HG02943 (cell line): ENCODE data around the gene DAPK3.
"Not testable (repeated sequence)": the region's sequence is repeated elsewhere in the genome, so short reads cannot be mapped to it uniquely, and the experiment has no call there.

Experiments used
- ATAC-seq: cut with Tn5 transposase; IDR thresholded peaks from one replicate; pipeline ENCODE4 v1.9.1; 2021; ENCODE audit warnings: mild to moderate bottlenecking, low read depth, moderate library complexity; ENCODE audit not compliant: unreplicated experiment

DAPK3 gene

DNA sequence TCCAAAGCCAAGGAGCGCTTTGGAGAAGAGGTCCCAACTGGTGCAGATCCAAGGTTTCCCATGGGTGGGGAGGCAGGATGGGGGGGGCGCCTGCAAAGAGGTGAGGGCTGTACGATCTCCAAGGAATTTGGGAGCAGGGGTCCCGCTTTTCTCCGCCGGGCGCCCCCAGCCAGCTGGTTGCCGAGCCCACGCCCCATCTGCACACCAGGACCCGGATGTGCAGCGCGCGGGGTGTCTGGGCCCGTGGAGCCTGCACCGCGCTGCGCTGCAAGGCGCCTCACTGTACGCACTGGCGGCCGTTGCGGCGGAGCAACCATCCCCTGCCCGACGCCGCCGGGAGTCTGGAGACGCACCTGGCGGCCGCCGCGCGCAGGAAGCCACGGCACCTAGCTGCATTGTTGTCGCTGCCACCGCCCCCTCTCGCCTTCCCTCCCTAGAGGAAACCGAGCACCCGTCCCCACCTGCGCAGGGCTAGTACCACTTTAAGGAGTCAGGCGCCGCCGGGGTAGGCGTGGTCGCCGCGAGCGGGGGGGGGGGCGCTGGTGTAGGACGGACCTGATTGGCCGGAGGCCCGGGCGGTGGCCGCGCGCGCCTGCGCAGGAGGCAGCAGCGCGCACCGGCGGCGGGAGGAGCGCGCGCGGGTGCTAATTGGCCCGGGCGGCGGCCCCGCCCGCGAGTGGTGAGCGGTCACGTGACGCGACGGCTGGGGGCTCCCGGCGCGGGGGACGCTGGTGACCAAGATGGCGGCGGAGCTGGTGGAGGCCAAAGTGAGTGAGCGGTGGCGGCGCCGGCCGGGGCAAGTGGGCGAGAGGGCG lies 36.3 kb upstream of the DAPK3 start, which contains the start of gene PIAS4:
TSS of gene PIAS4 (plus strand) at position 716 of the 815 bp plus-strand sequence. CDS start at position 741, 25 bp downstream.
- ATAC-seq, result peak; percentile 67

DNA sequence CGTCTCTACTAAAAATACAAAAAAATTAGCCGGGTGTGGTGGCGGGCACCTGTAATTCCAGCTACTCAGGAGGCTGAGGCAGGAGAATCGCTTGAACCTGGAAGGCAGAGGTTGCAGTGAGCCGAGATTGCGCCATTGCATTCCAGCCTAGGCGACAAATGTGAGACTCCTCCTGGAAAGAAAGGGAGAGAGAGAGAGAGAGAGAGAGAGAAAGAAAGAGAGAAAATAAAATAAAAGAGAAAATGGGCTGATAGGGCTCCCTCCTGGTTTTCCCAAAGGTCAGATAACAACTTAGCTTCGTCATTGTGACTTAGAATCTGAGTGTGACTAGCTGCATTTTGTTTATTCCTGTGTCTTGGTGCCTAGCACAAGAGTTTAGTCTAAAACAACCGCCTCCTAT lies 34.5 kb upstream of the DAPK3 start:
- not testable (repeated sequence) for ATAC-seq

DNA sequence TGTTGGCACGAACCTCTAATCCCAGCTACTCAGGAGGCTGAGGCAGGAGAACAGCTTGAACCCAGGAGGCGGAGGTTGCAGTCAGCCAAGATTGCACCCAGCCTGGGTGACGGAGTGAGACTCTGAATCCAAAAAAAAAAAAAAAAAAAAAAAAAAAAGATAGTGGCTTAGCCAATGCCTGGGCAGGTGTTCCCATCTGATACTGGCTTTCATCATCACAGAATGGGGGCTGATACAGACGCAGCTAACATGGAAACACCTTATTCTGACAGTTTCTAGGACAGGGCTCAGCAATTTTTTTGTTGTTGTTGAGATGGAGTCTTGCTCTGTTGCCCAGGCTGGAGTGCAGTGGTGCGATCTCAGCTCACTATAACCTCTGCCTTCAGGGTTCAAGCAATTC lies 29.9 kb upstream of the DAPK3 start:
- ATAC-seq, result not testable (repeated sequence)

DNA sequence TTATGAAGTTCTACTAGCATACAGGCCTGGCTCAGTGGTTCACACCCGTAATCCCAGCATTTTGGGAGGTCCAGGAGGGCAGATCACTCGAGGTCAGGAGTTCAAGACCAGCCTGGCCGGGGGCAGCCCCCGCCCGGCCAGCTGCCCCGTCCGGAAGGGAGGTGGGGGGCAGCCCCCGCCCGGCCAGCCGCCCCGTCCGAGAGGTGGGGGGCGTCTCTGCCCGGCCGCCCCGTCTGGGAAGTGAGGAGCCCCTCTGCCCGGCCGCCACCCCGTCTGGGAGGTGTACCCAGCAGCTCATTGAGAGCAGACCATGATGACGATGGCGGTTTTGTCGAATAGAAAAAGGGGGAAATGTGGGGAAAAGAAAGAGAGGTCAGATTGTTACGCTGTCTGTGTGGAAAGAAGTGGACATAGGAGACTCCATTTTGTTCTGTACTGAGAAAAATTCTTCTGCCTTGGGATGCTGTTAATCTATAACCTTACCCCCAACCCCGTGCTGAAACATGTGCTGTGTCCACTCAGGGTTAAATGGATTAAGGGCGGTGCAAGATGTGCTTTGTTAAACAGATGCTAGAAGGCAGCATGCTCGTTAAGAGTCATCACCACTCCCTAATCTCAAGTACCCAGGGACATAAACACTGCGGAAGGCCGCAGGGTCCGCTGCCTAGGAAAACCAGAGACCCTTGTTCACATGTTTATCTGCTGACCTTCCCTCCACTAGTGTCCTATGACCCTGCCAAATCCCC lies 27.9 kb upstream of the DAPK3 start:
- ATAC-seq, result not testable (repeated sequence)

DNA sequence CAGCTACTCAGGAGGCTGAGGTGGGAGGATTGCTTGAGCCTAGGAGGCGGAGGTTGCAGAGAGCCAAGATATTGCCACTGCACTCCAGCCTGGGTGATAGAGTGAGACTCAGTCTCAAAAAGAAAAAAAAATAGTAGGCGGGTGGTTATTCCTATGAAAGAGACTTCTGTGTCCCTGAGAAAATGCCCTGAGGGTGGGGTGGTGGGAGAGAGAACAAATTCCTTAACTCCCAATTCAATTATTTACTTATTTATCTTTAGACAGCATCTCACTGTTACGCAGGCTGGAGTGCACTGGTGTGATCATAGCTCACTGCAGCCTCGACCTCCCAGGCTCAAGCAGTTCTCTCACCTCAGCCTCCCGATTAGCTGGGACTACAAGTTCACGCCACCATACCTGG lies 24.7 kb upstream of the DAPK3 start:
- ATAC-seq, result no peak

DNA sequence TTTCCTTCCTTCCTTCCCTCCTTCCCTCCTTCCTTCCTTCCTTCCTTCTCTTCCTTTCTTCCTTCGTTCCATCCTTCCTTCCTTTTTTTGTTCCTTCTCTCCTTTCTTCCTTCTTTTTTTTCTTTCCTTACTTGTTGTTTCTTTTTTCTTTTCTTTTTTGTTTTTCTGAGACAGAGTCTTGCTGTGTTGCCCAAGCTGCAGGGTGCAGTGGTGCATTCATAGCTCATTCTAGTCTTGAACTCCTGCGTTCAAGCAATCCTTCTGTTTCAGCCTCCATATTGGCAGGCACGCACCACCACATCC lies 19.9 kb upstream of the DAPK3 start:
- ATAC-seq, result no peak

DNA sequence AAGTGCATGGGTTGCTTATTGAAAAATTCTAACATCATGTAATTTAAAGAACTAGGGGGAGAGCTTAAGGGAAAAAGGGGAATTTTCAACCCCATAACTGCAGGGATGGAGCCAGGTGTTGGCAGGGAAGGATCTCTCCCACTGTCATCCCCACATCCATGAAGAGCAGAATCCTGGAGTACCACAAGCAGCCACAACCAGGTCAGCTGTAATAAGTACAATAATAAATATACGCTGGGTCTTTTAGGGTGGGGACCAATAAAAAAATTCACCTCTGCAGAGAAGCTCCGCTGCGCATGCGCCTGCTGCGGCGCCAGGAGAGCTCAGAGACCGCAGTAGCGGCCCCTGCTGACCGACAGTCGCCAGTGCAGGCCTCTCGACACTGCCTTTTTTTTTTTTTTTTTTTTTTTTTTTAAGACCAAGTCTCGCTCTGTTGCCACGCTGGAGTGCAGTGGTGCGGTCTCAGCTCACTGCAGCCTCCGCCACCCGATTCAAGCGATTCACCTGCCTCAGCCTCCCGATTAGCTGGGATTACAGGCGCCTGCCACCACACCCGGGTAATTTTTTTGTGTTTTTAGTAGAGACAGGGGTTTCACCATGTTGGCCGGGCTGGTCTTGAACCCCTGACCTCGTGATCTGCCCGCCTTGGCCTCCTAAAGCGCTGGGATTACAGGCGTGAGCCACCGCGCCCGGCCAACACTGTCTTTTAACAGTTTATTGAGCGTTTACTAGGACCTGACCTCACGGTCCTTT lies 16.9 kb upstream of the DAPK3 start:
- ATAC-seq, result no peak

DNA sequence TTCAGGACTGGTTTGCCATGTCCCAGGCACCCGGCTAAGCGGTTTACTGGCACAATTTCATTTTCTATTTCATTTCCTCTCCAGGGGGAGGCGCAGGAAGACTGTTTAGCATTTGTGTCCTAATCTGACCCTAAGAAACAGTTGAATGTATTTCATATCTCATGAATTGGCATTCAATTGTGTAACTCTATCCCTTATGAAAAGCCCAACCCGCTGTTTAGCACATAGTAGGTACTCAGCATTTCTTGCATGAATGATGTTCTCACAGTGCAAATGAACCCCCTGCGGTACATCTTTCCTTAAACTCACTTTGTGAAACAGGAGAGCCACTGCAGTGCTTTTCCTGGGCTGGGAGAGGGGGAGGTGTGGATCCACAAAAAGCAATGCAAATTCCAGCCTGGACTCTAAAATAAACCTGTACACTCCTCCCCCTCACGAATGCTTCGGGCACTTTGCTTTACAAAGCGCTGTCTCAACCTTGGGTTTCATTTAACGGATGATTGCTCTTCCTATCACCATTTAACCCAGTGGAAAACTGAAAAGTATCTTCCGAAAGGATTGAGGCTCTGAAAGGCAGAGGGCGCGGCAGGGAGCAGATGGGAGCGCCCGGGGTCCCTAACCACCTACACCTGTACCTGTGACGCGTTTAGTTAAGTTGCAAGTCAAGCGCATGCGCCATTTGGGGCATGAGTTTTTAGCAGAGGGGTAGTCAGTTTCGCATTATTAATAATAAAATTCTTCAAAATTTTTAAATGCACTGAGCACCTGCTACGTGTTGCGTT lies 15.6 kb upstream of the DAPK3 start:
- no peak for ATAC-seq

DNA sequence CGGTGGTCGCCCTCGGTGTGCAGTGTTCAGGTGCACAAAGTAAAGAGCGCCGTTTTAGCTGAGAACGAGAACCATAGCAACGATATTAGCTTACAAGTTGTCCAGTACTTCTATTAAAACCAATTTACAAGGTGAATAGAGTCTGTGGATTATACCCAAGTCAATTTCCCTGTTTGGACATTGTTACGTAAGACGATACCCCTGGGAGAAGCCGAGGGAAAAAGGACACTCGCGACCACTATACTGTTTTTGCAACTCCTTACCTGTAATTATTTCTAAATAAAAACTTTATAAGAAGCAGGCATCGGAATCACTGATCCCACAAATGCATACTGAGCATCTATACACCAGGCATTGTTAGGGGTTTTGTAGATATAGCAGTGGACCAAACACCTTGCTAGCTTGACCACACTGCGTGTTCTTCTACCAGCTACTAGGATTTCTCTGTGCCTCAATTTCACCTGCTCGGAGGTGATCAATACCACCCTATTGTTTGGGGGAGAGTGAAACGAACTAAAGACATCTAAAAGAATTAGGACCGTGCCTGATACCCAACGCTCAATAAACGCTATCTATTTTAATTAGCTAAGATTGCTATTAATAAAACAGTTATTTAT lies 14.9 kb upstream of the DAPK3 start:
- no peak for ATAC-seq

DNA sequence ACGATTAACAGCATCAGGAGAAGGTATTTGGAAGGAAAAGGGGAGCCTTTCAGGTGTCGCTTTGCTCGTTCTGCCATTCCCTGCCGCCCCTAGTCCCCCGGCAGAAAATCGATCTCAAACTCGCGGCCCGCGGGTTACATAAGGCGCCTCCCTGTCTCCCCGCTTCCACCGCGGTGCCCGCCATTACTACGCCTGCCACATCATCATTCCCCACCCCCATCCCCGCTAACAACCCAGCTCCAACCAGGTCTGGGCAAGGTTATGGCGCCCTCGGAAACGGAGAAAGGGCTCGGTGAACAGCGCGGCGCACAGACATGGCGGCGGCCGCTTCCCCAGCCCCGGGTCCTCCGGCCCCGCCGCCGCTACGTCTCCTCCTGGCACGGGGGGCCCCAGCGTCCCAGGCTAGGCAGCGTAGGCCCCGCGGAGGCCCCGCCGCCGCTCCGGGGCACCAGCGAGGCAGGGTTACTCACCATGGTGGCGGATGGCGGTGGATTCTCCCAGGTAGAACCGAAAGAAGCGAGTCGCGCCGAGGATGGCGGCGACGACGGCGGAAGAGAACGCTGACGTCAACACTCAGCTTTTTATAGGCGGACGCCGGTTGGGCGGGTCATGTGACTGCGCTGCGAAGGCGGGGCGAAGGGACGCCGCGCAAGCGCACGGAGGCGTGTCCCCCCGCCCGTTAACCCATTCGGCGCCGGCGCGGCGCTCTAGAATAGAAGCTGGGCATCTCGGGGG lies 14.2 kb upstream of the DAPK3 start, which contains the start of gene EEF2:
TSS of gene EEF2 (minus strand) at position 556 of the 735 bp plus-strand sequence. CDS start at position 473, 83 bp downstream.
- no peak for ATAC-seq

DNA sequence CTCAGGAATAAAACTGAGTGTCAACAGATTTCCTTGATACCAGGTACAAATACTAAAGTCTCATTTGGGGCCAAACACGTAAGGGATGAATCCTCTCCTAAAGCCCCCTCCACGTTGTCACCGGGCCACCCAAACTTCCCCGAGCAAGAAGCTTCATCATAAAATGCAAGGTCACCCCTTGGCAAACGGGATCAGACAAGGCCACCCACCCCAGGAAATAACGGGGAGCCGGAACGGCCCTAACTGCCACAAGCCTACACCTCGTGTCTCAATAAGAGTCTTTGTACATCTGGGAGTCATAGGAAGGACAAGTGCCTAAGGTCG lies 13.6 kb upstream of the DAPK3 start:
- ATAC-seq, result no peak

DNA sequence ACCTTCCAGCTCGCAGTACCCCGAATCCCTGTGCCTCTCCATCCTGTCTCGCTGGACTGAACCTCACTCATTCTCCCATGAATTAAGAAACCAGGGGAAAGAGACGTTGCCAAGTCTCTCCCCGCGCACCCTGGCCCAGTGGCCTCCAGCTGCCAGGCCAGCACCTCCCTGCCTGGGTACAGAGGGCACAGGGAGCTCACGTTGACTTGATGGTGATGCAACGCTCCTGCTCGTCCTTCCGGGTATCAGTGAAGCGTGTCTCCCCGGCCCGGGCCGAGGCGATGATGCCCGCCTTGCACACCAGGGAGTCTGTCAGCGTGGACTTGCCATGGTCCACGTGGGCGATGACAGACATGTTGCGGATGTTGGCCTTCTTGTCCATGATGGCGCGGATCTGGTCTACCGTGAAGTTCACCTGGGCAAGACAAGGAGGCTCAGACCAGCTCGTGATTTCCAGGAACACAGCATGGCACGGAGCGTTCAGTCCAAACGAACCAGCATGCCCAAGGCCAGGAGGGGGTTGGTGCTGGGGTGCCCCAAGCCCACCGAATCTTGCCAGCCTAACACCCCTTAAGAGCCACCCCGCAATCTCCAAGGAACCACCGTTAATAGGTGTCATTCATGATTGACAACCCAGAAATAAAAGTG lies 13.2 kb upstream of the DAPK3 start:
- ATAC-seq, result no peak

DNA sequence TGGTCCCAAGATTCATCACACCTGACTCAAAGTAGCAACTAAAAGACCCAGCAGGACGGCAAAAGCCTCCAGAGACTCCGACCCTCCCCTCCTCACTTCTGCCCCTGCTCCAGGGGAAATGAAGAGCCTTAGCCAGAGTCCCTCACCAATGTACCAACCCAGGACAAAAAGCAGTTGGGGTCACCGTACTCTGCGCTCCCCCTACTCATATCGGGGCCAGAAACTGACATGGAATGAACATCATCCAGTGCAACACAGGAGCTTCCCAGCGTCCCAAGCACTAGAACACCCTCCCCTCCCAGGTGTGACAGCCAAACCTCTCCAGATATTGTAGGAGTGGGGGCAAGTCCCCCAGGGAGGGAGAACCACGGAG lies 12.6 kb upstream of the DAPK3 start:
- ATAC-seq, result no peak

DNA sequence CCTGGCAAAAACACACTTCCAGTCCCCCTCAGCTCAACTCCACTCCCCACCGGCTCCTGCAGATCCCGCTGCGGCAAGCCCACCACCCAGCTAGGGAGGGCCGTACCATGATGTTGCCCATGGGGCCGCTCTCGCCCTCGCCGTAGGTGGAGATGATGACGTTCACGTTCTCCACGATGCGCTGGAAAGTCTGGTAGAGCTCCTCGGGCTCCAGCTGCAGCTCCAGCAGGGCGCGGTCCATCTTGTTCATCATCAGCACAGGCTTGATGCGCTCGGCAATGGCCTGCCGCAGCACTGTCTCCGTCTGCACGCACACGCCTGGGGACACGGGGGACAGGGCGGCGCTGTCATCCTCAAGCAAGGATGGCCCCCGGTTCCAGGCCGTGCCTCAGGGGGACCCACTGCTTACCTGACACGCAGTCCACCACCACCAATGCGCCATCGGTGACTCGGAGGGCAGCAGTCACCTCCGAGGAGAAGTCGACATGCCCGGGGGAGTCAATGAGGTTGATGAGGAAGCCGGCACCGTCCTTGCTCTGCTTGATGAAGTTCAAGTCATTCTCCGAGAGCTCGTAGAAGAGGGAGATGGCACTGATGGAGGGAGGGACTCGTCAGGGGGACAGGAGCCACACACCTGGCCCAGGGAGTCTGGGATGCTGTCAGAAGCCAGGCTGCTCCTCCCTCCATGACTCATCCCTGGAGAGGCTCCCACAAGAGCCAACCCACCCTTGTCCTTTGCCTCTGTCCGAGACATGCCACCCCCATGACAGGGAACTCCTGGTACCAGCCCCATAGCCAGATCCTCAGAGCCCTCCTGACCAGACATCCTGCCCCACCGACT lies 12.0 kb upstream of the DAPK3 start:
- ATAC-seq, result no peak

DNA sequence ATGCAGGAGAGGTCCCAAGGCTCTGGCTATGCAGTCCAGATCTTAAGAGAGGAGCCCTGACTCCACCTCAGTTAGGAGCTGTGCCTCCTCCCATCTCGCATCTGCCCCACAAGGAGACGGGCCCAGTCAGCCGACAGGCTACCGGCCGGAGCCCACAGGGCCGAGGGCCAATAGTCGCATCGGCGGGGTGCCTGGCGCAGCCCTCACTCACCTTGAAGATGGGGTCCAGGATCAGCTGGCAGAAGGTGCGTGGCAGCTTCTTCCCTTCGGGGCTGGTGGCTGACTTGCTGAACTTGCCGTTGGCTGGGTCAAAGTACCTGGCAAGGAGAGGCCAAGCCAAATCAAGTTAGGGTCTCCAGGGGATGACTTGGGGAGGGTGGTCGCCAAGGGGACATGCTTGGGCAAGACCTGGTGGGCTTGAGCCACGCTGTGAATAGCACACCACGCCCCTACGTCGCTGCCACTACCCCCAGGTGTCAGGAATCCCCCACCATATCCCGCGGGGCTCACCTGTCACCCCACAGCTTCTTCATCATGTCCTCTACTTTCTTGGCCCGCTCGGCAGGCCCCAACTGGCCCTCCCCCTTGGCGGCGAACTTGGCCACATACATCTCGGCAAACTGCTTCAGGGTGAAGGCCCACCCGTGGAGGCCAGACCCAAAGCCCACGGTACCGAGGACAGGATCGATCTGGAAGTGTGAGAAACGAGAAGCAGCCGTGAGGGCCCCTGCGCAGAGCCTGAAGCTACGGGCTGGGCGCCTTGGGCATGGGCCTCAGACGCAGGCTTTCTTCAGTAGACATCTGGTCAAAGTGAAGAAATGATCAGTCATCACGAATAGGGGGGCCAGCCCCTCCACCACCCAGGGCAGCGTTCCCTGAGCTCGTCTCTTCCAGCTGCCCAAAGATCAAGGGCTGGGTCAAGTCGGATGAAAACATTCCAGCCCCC lies 11.1 kb upstream of the DAPK3 start:
- ATAC-seq, result no peak

DNA sequence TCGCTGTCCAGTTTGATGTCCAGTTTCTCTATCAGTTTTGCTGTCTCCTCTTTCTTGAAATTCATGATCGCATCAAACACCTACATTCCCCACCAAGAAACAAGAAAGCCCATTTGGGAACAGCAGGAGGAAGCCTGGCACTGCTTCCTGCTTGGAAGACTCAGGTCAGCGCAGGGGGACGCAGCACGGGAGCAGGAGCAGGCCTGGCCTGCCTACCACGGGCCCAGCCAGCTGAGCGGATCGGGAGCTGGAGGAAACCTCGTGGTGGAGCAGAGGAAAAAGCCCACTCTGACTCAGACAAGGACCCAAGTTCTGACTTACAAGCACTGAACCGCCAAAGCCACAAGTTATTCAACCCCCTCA lies 10.5 kb upstream of the DAPK3 start:
- ATAC-seq, result no peak
